HCT116 (cell line): Measurements from ENCODE around the gene BBS9. TPM values are rescaled to one million over a fixed set of nuclear protein-coding genes. Genes with fewer than 3 reads are reported as not detected.

Source experiments
- ATAC-seq: fragments of 200-7000 bp; cut with Tn5 transposase; 2 replicates; pipeline ENCODE4 v1.9.1; 2020; ENCODE audit warnings: mild to moderate bottlenecking, moderate library complexity
- BruUV-seq: library from RNA; stranded (reverse); fragments of 400-500 nt; replicated peaks from 2 replicates; lab custom pipeline; 2021; lab: Mats Ljungman, UMichigan
- CTCF ChIA-PET: fragments of 300-600 bp; sonication (Branson Sonifier 250); formaldehyde crosslinking; loops from one replicate; lab custom pipeline; 2021; ENCODE audit warnings: antibody characterized with exemption; lab: Charles Lee
- POLR2A ChIA-PET: fragments of 300-600, 350-600 bp; sonication (Branson Sonifier 250); formaldehyde crosslinking; loops from one replicate; lab custom pipeline; 2021; ENCODE audit warnings: antibody characterized with exemption; lab: Charles Lee
- RAD21 ChIA-PET, 2 experiments: fragments of 300-600 bp; sonication (Branson Sonifier 250); formaldehyde crosslinking; loops; one replicate each; lab custom pipeline; 2023; ENCODE audit warnings: low total read pairs in 2 of 2; ENCODE audit not compliant: uncharacterized antibody in 2 of 2, unreplicated experiment in 2 of 2, low non-redundant PET in 1 of 2; lab: Charles Lee
- DNase-seq: peaks from one replicate; pipeline ENCODE4 v3.0.0-alpha.2; 2010; ENCODE audit warnings: low read depth, low spot score
- H2AFZ ChIP-seq: fragments of 200-600 bp; shearing (Covaris generic), sonication (generic); 2 replicates; pipeline ENCODE4 v1.6.1; 2017; ENCODE audit warnings: low read depth, mixed run types, mixed read lengths, antibody characterized with exemption, low read length; ENCODE audit not compliant: poor library complexity, severe bottlenecking
- H3K27ac ChIP-seq: 2 replicates; pipeline ENCODE4 v1.5.1; 2012; ENCODE audit warnings: low read depth, low read length
- H3K27me3 ChIP-seq: fragments of 200-600 bp; sonication (generic); 2 replicates; pipeline ENCODE4 v1.6.1; 2016; ENCODE audit warnings: mixed run types, low read length, mixed read lengths; ENCODE audit not compliant: insufficient read depth
- H3K36me3 ChIP-seq, 2 experiments: fragments of 200-500 bp in 1 of 2; fragments of 200-600 bp in 1 of 2; sonication (Bioruptor generic) in 1 of 2; sonication (generic) in 1 of 2; 2 replicates each; pipeline versions ENCODE4 v1.5.1 to v1.6.1; 2014 to 2016; ENCODE audit warnings: low read length in 2 of 2, inconsistent platforms in 1 of 2, mixed read lengths in 1 of 2, mixed run types in 1 of 2; ENCODE audit not compliant: insufficient read depth in 2 of 2, control insufficient read depth in 1 of 2
- H3K4me1 ChIP-seq, 2 experiments: fragments of 200-600 bp in 1 of 2; sonication (generic) in 1 of 2; 2 replicates each; pipeline versions ENCODE4 v1.5.1 to v1.6.1; 2012 to 2017; ENCODE audit warnings: low read length in 2 of 2, inconsistent platforms in 1 of 2, mild to moderate bottlenecking in 1 of 2, mixed read lengths in 1 of 2, mixed run types in 1 of 2, moderate library complexity in 1 of 2; ENCODE audit not compliant: insufficient read depth in 2 of 2, control insufficient read depth in 1 of 2
- H3K4me2 ChIP-seq: fragments of 200-600 bp; sonication (generic); 2 replicates; pipeline ENCODE4 v1.6.1; 2017; ENCODE audit warnings: mixed run types, low read length, mixed read lengths
- H3K4me3 ChIP-seq, 2 experiments: fragments of 200-600 bp in 1 of 2; sonication (generic) in 1 of 2; replicated peaks in 1 of 2; 2 replicates each; pipeline ENCODE4 v1.5.1; 2011 to 2016; ENCODE audit warnings: low read length in 2 of 2, control low read depth in 1 of 2, low read depth in 1 of 2, mild to moderate bottlenecking in 1 of 2, mixed read lengths in 1 of 2, mixed run types in 1 of 2
- H3K79me2 ChIP-seq: fragments of 200-600 bp; sonication (generic); 2 replicates; pipeline ENCODE4 v1.6.1; 2017; ENCODE audit warnings: mild to moderate bottlenecking, mixed run types, low read length, moderate library complexity, mixed read lengths; ENCODE audit not compliant: insufficient read depth
- H3K9ac ChIP-seq: fragments of 200-600 bp; sonication (generic); 2 replicates; pipeline ENCODE4 v1.6.1; 2016; ENCODE audit warnings: low read length, mixed read lengths
- H3K9me2 ChIP-seq: fragments of 200-600 bp; sonication (generic), shearing (Covaris generic); 2 replicates; pipeline ENCODE4 v1.6.1; 2017; ENCODE audit warnings: mixed run types, mild to moderate bottlenecking, moderate library complexity; ENCODE audit not compliant: insufficient read depth
- H3K9me3 ChIP-seq, 2 experiments: fragments of 200-500 bp in 1 of 2; fragments of 200-600 bp in 1 of 2; sonication (Bioruptor generic) in 1 of 2; sonication (generic) in 1 of 2; 2 replicates each; pipeline ENCODE4 v1.6.1; 2014 to 2017; ENCODE audit warnings: low read length in 2 of 2, mixed read lengths in 2 of 2, inconsistent platforms in 1 of 2, low read depth in 1 of 2, mild to moderate bottlenecking in 1 of 2, mixed run types in 1 of 2, moderate library complexity in 1 of 2; ENCODE audit not compliant: control insufficient read depth in 1 of 2, insufficient read depth in 1 of 2
- H4K20me1 ChIP-seq: fragments of 200-600 bp; sonication (generic), shearing (Covaris generic); 2 replicates; pipeline ENCODE4 v1.6.1; 2017; ENCODE audit warnings: mixed run types, mild to moderate bottlenecking, moderate library complexity; ENCODE audit not compliant: insufficient read depth
- ATF3 ChIP-seq: IDR thresholded peaks from 2 replicates; pipeline ENCODE4 v1.6.1; 2012
- CBX3 ChIP-seq: IDR thresholded peaks from 2 replicates; pipeline ENCODE4 v1.6.1; 2012; ENCODE audit warnings: low read depth
- CTCF ChIP-seq, 3 experiments: fragments of 200-600 bp in 1 of 3; sonication (generic) in 1 of 3; IDR thresholded peaks in 2 of 3; conservative IDR thresholded peaks in 1 of 3; 2 replicates each; pipeline ENCODE4 v1.5.1; 2012 to 2017; ENCODE audit warnings: low read depth in 2 of 3, low read length in 2 of 3, antibody characterized with exemption in 1 of 3, borderline replicate concordance in 1 of 3, control low read depth in 1 of 3, mild to moderate bottlenecking in 1 of 3, mixed read lengths in 1 of 3, mixed run types in 1 of 3, moderate library complexity in 1 of 3; ENCODE audit not compliant: insufficient read depth in 1 of 3
- EGR1 ChIP-seq: IDR thresholded peaks from 2 replicates; pipeline ENCODE4 v1.6.1; 2012; ENCODE audit warnings: low read depth
- ELF1 ChIP-seq: IDR thresholded peaks from 2 replicates; pipeline ENCODE4 v1.6.1; 2012; ENCODE audit warnings: low read depth, borderline replicate concordance
- EZH2 ChIP-seq: fragments of 200-600 bp; sonication (generic); IDR thresholded peaks from 2 replicates; pipeline ENCODE4 v1.6.1; 2017; ENCODE audit warnings: antibody characterized with exemption, mixed run types
- EZH2phosphoT487 ChIP-seq: fragments of 200-600 bp; IDR thresholded peaks from 2 replicates; pipeline ENCODE4 v1.6.1; 2018; ENCODE audit warnings: antibody characterized with exemption, borderline replicate concordance
- JUND ChIP-seq: IDR thresholded peaks from 2 replicates; pipeline ENCODE4 v1.6.1; 2012
- MAX ChIP-seq: IDR thresholded peaks from 2 replicates; pipeline ENCODE4 v1.6.1; 2012
- POLR2A ChIP-seq: IDR thresholded peaks from 2 replicates; pipeline ENCODE4 v1.7.0; 2011; ENCODE audit warnings: borderline replicate concordance; ENCODE audit not compliant: insufficient read depth, insufficient read length; ENCODE audit errors: extremely low read depth
- POLR2AphosphoS5 ChIP-seq: IDR thresholded peaks from 2 replicates; pipeline ENCODE4 v1.6.1; 2011; ENCODE audit warnings: mild to moderate bottlenecking, low read depth, low read length, moderate library complexity
- REST ChIP-seq: IDR thresholded peaks from 2 replicates; pipeline ENCODE4 v1.6.1; 2012; ENCODE audit warnings: low read depth
- SIN3A ChIP-seq: IDR thresholded peaks from 2 replicates; pipeline ENCODE4 v1.6.1; 2012; ENCODE audit warnings: low read depth
- SRF ChIP-seq: IDR thresholded peaks from 2 replicates; pipeline ENCODE4 v1.6.1; 2012; ENCODE audit warnings: low read depth
- TCF7L2 ChIP-seq: IDR thresholded peaks from 2 replicates; pipeline ENCODE4 v1.7.0; 2011; ENCODE audit warnings: borderline replicate concordance, inconsistent platforms; ENCODE audit not compliant: insufficient read depth, insufficient read length; ENCODE audit errors: extremely low read depth
- YY1 ChIP-seq: IDR thresholded peaks from 2 replicates; pipeline ENCODE4 v1.6.1; 2011; ENCODE audit warnings: low read length, low read depth, moderate library complexity, mild to moderate bottlenecking; ENCODE audit not compliant: insufficient replicate concordance; ENCODE audit errors: extremely low read depth
- ZBTB33 ChIP-seq: IDR thresholded peaks from 2 replicates; pipeline ENCODE4 v1.6.1; 2011; ENCODE audit warnings: mild to moderate bottlenecking, low read length, moderate library complexity; ENCODE audit not compliant: insufficient replicate concordance; ENCODE audit errors: extremely low read depth
- ZFX ChIP-seq: fragments of 450-650 bp; IDR thresholded peaks from 2 replicates; pipeline ENCODE4 v1.6.1; 2017
- ZNF274 ChIP-seq: fragments of 200-500 bp; sonication (Bioruptor generic); IDR thresholded peaks from 2 replicates; pipeline ENCODE4 v1.6.1; 2014; ENCODE audit warnings: mild to moderate bottlenecking, low read depth, low read length, inconsistent platforms
- intact Hi-C: fragments of 100-400 bp; cut with micrococcal nuclease; formaldehyde crosslinking; loops from 2 replicates; pipeline ENCODE4 v1.10.0; 2022
- total RNA-seq: library from RNA; stranded (reverse); gene quantifications from one replicate; pipeline ENCODE4 v1.2.1, GENCODE V29; 2021; ENCODE audit not compliant: unreplicated experiment

The BBS9 gene
- total RNA-seq, 1 experiment from 2014 or later, result 7.1 TPM

GRCh38 chr7:33201821-33202220 is 72.5 kb downstream of the BBS9 start:
- Histone ChIP-seq H2AFZ (no peak overlapping the region), H3K79me2 (no peaks in the 10 kb centered on the region), H3K4me1 (no peaks in the 10 kb centered on the region), H3K9ac (no peak overlapping the region), H3K36me3 (no peaks in the 10 kb centered on the region), H3K9me3 (no peaks in the 10 kb centered on the region), H3K27ac (no peak overlapping the region), H3K27me3 (no peaks in the 10 kb centered on the region), H3K4me3 (no peak overlapping the region), H4K20me1 (no peaks in the 10 kb centered on the region), H3K4me2 (no peak overlapping the region), H3K9me2 (no peaks in the 10 kb centered on the region)
- ChIA-PET POLR2A (no interaction called here), RAD21 (no interaction called here), CTCF (no interaction called here)
- intact Hi-C loops, result no loop called here
- BruUV-seq, result no TSS peak
- no peak for TF ChIP-seq POLR2A
- no peak for TF ChIP-seq MAX
- TF ChIP-seq ZBTB33, result no peak
- no peak for TF ChIP-seq JUND
- no peak for TF ChIP-seq CTCF (IDR thresholded peaks at IDR 0.05 in 2 of 3, conservative IDR thresholded peaks at IDR 0.05 in 1 of 3; ENCODE audit: borderline replicate concordance in 1 of 3, insufficient read depth in 1 of 3, low read depth in 2 of 3, low read length in 2 of 3)
- TF ChIP-seq ZNF274, result no peak
- no peak for TF ChIP-seq EZH2
- no peak for TF ChIP-seq POLR2AphosphoS5
- TF ChIP-seq CBX3, result no peak
- no peak for TF ChIP-seq YY1
- no peak for TF ChIP-seq ELF1
- TF ChIP-seq REST, result no peak
- TF ChIP-seq ZFX, result no peak
- no peak for TF ChIP-seq EZH2phosphoT487
- no peak for TF ChIP-seq SIN3A
- no peak for TF ChIP-seq TCF7L2
- TF ChIP-seq SRF, result no peak
- TF ChIP-seq ATF3, result no peak
- TF ChIP-seq EGR1, result no peak
- no peak for ATAC-seq
- no peak for DNase-seq
